ENCODE data around the gene MEX3D. TPM values are rescaled to one million over a fixed set of nuclear protein-coding genes. Genes with fewer than 3 reads are reported as not detected.

The MEX3D gene
- total RNA-seq, 2 donors from 2014 or later, result 6.7 to 8.2 TPM

DNA sequence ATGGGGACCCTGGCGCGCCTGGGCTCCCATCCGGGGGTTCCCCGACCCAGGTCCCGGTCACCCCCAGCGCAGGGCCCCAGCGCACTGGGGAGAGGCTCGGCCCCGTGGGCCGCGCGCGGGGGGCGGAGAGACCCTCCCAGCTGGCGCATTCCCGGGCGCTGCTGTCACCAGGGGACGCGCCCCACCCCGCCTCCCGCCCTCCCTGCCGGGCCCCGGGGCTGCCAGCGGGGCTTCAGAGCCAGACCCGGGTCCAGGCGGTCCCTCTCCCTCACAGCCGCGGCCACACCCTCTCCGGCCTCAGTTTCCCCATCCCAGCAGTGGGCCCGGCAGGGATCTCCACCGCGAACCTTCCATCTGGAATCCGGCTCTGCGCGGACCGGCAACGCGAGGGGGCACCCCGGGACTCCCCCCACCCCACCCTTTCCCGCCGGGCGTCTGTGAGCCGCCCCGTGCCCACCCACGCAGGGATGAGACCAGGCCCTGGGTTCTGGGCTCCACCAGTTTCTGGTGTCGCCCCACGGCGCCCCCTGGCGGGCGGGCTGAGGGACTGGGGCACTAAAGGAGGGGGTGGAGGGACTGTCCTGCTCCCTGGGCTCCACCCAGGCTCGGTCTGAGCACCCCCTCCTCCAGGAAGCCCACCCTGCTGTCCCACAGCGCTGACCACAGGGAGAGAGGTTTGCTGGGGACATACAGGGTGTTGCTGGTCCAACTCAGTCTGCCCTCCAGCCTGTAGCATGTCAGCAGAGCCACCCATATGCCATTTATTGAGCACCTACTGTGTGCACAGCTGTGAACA is 54.4 kb downstream of the MEX3D start:
- Mint-ChIP-seq H3K36me3 (ENCODE audit: low read depth) (no peaks in the 10 kb centered on the region), H3K4me1 (no peaks in the 10 kb centered on the region), H3K4me3 (peak overlapping the region; percentile 9), H3K27ac (no peak overlapping the region), H3K9me3 (no peaks in the 10 kb centered on the region), H3K27me3 (no peaks in the 10 kb centered on the region)
- ATAC-seq (replicated peaks), result peak; percentile 63

DNA sequence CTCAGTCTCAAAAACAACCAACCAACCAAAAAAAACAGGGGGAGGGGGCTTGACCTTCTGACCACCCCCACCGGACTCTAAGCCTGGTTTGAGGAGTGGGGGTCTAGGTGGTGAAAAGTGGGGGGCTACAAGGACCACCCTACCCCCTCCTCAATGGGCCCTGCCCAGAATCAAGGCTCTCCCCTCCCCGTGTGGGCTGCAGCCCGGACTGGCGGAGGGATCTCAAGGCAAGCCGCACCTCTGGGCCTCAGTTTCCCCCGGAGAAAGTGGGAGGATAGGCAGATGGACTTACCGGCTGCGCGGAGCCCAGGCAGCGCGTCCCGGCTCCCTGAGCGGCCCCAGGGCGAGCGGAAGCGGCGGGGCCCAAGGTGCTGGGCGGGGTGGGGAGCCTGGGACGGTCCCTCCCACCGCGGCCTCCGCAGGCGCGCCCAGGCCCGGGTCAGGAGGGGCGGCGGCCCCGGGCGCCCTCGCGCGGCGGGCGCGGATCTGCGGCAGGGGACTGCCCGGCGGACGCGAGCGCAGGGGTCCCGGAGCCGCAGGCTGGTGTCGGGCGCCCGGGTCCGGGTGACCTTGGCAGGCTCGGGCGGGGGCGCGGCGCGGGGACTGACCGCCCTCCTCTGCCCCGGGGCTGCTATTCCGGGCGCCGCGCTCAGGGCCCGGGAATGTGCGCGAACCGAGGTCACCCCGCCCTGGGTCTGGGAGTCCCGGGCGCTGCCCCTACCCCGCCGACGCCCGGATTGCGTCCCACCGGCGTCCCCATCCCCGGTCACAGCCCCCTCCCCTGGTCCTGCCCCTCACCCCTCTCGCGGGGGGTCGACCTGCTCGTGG is 55.2 kb downstream of the MEX3D start, which contains the start of gene ADAMTSL5:
Gene ADAMTSL5 (minus strand): TSS at position 349 of the 828 bp plus-strand sequence. CDS start 2,076 bp downstream, outside the sequence.
- H3K27me3 Mint-ChIP-seq, result no peaks in the 10 kb centered on the region
- peak; percentile 94 for ATAC-seq (replicated peaks)
- H3K36me3 Mint-ChIP-seq (ENCODE audit: low read depth), result no peaks in the 10 kb centered on the region
- H3K27ac Mint-ChIP-seq, result peak within 1 kb of the TSS; percentile 69
- peak within 1 kb of the TSS; percentile 74 for H3K4me3 Mint-ChIP-seq
- H3K9me3 Mint-ChIP-seq, result no peaks in the 10 kb centered on the region
- H3K4me1 Mint-ChIP-seq, result no peaks in the 10 kb centered on the region

DNA sequence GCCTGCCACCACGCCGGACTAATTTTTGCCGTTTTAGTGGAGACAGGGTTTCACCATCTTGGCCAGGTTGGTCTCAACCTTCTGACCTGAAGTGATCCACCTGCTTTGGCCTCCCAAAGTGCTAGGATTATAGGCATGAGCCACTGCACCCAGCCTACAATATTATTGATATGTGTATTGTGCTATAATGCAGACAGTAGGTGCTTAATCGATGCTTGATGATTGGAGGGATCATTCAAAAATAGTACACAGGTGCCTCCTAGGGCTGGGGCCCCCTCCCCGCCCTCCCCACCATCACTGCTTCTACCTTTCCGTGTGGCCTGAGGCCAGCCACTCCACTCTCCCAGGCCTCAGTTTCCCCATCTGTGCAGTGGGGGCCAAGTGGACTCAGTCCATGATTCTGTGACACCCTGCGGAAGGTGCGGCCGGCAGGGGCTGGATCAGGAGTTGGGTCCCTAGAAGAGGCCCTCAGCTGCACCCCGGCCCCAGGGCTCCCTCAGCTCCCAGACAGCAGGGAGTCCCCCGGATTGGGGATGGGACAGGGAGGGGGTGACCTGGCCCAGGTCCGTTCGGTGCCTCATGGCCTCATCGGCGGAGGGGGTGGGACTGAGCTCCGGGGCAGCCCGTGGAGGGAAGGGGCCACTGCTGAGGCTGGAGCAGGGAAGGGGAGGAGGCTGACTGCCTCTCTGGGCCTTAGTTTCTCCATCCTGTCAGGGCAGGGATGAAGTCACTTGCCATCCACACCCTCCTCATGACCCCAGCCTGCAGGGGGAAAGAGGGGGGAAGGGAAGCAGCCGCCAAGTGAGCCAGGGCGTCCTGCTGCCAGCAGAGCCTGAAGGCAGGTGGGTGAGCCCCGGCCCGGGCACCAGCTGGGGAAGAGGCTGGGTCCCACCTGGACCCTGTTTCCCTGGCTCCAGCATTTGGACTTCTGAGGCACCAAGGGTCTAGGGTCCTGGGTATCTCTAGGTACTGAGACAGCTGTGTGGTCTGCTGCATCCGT is 56.5 kb downstream of the MEX3D start:
- Mint-ChIP-seq H3K27me3 (no peaks in the 10 kb centered on the region), H3K4me1 (no peaks in the 10 kb centered on the region), H3K36me3 (ENCODE audit: low read depth) (no peaks in the 10 kb centered on the region), H3K4me3 (peak overlapping the region; percentile 74), H3K27ac (no peak overlapping the region), H3K9me3 (no peaks in the 10 kb centered on the region)
- no peak for ATAC-seq (replicated peaks)

DNA sequence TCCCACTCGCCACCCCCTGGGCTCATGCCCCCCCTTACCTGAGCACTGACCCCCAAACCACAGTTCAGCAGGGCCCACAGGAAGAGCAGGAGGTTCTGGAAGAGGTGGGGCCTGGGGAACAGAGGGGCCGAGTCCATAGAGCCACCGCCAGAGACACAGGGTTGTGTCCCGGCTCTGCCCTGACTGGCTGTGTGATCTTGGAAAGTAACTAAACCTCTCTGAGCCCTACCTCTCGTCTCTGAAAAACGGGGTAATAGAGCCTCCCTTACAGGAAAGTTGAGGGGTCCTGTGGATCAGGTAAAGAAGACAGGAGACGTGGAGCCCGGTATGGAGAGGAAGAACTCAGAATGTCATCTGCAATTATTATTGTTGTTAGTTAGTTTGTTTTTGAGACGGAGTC is 57.3 kb downstream of the MEX3D start:
- H3K4me3 Mint-ChIP-seq, result no peak overlapping the region
- H3K27me3 Mint-ChIP-seq, result no peaks in the 10 kb centered on the region
- H3K36me3 Mint-ChIP-seq (ENCODE audit: low read depth), result no peaks in the 10 kb centered on the region
- no peaks in the 10 kb centered on the region for H3K9me3 Mint-ChIP-seq
- ATAC-seq (replicated peaks), result no peak
- no peak overlapping the region for H3K27ac Mint-ChIP-seq
- H3K4me1 Mint-ChIP-seq, result peaks cover 4% of the 10 kb centered on the region

DNA sequence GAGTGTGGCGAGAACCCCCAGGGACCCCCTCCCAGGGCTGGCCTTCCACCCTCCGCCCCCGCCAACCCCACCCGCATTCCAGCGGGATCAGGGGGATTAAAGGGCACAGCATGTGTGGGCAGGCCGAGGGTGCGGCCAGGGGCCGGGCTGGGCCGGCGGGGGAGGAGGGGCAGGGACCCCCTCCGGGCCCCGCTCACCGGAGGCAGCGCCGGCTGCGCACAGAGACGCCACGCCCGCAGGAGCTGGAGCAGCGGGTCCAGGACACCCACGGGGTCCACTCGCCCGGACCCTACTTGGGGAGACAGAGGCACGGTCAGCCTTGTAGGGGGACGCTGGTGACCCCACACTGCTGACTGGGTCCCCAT is 57.7 kb downstream of the MEX3D start:
- no peak overlapping the region for H3K4me3 Mint-ChIP-seq
- H3K27me3 Mint-ChIP-seq, result no peaks in the 10 kb centered on the region
- ATAC-seq (replicated peaks), result no peak
- H3K9me3 Mint-ChIP-seq, result no peaks in the 10 kb centered on the region
- H3K4me1 Mint-ChIP-seq, result peaks cover 4% of the 10 kb centered on the region
- no peaks in the 10 kb centered on the region for H3K36me3 Mint-ChIP-seq (ENCODE audit: low read depth)
- no peak overlapping the region for H3K27ac Mint-ChIP-seq

DNA sequence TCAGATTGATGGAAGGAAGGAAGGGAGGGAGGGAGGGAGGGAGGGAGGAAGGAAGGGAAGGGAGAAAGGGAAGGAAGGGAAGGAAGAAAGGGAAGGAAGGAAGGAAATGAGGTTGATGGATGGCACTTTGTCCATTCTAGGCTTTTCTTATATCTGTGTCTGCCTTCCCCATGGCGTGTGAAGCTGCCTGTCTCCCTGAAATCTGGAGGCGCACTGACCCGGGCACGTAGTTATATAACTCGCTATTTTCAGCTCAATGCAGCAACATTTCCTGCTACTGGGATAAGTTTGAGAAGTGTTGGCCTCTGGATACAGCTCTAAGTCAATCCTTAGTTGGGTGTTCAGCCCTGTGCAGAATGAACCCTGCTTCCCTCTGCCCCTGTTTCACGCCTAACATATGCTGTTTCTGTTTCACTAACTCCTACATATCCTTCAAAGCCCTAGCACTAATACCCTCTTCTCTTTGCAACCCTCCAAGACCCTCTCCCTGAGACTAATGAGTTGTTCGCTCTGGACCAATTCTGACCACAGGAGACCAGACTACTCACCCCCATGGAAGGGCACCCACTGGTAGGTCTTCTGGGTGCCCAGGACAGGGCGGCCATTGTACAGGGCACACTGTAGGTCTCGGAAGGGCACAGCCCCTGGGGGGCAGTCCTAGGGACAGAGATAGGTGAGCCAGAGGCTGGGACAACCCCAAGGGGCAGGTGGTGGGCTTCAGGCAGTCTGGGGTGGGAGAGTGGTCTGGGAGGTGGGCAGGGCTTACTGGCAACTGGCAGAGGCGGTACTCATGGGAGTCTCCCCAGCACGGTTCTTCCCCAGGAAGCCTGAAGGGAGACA is 58.3 kb downstream of the MEX3D start:
- Mint-ChIP-seq H3K9me3 (no peaks in the 10 kb centered on the region), H3K27ac (no peak overlapping the region), H3K4me1 (peaks cover 4% of the 10 kb centered on the region), H3K36me3 (ENCODE audit: low read depth) (no peaks in the 10 kb centered on the region), H3K4me3 (no peak overlapping the region), H3K27me3 (no peaks in the 10 kb centered on the region)
- no peak for ATAC-seq (replicated peaks)

DNA sequence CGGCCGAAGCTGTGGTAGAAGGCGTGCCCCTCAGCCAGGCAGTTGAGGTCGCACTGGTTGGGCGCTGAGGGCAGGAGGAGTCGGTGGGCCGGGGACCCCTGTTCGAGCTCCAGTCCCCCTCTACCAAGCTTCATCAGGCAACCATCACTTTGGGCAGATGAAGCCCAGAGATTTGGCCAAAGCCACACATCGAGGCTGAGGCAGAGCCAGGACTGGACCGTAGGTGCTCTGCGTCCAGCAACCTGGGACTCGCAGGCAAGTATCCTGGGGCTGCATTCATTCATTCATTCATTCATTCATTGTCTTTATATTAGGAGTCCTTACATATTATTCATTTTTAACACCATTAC is 59.6 kb downstream of the MEX3D start:
- H3K4me1 Mint-ChIP-seq, result peaks cover 4% of the 10 kb centered on the region
- H3K4me3 Mint-ChIP-seq, result peak overlapping the region; percentile 33
- no peak for ATAC-seq (replicated peaks)
- no peaks in the 10 kb centered on the region for H3K36me3 Mint-ChIP-seq (ENCODE audit: low read depth)
- H3K27ac Mint-ChIP-seq, result no peak overlapping the region
- H3K27me3 Mint-ChIP-seq, result no peaks in the 10 kb centered on the region
- no peaks in the 10 kb centered on the region for H3K9me3 Mint-ChIP-seq

DNA sequence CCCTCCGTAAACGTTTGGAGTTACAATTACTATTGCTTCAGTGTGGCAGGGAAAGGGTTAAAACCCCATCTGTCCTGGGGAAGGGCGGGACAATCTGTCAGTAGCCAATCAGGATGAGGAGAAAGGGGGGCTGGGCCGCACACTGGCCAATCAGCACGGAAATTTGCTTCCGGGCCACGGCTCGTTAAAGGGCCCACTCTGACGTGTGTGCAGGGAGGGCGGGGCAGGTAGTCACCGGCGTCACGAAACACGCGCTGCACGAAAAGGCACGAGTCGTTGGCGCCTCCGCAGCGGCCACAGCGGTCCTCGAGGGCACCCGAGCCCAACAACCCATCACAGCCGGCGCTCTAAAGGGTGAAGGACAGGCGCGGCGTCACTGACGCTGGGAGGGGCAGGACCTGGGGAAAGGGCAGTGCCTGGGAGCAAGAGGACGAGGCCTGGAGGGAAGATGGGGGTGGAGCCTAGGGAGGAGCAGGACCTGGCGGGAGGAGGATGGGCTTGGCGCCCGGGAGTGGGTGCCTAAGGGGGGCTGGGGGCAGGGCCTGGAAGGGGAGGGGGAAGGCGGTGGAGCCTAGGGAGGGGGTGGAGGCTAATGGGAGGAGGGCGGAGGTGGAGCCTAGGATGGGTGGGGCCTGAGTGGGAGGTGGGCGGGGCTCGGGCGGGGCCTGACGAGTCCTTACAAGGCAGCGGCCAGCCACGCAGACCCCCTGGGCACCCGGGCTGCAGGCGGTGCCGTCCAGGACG is 60.2 kb downstream of the MEX3D start:
- Mint-ChIP-seq H3K4me3 (peak overlapping the region; percentile 82), H3K36me3 (ENCODE audit: low read depth) (no peaks in the 10 kb centered on the region), H3K9me3 (no peaks in the 10 kb centered on the region), H3K27ac (peak overlapping the region; percentile 79), H3K27me3 (no peaks in the 10 kb centered on the region), H3K4me1 (peaks cover 4% of the 10 kb centered on the region)
- ATAC-seq (replicated peaks), result peak; percentile 94

DNA sequence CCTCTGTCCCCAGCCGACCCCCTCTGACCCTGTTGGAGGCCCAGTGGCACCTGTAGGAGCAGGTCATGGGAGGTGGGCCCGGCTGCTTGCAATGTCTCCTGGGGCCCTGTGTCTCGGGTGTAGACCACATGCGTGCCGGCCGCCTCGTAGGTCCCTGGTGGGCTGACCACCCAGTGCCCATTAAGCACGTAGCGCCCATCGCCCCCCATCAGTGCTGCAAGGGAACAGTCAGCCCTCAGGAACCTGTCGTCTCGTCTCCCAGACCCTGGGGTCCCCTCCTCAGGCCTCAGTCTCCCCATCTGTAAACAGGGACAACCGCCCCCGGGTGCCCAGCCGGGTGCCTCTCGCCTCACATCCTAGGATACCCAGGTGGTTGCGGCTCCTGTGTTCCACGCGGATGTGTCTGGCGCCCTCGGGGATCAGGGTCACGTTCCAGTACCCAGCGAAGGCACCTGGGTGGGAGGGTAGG is 60.9 kb downstream of the MEX3D start:
- Mint-ChIP-seq H3K27me3 (no peaks in the 10 kb centered on the region), H3K4me1 (peaks cover 4% of the 10 kb centered on the region), H3K9me3 (no peaks in the 10 kb centered on the region), H3K4me3 (peak overlapping the region; percentile 82), H3K36me3 (ENCODE audit: low read depth) (no peaks in the 10 kb centered on the region), H3K27ac (peak overlapping the region; percentile 79)
- ATAC-seq (replicated peaks), result no peak

DNA sequence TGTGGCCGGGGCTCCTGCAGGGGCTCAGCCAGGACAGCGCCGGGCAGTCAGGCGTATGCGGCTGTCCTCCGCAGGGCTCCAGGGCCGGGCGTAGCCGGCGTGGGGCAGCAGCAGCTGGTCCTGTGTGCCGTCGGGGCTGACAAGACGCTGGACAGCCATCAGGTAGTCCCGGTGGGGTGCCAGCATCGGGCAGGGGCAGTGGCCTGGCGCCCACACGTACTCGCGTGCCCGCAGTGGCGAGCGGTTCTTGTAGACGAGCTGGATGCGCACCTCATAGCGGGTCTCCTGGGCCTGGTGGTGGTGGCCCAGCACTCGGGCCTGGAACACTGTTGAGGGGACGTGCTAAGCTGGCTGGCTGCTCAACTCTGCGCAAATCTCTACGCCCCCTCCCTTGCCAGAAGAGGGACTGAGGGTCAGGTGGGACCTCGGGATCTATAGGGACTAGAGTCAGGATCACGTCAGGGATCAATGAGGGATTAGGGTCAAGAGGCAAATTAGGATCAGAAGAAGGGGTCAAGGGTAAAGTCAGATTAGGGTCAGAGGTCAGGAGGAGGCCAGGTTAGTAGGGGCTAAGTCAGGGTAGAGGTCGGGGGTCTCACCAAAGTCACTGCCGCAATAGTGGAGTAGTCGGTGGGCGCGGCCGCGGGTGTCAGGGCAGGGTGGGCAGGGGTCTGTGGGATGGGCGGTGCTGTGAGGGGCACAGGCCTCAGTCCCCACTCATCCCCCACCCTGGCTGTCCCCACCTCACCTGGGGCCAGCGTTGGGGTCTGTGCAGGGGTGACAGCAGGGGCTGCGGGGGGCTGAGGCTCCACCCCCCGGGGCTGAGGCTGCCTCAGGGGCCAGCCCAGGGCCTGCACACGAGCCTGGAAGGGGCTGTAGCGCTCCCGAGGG is 61.9 kb downstream of the MEX3D start:
- Mint-ChIP-seq H3K4me3 (no peak overlapping the region), H3K27ac (no peak overlapping the region), H3K36me3 (ENCODE audit: low read depth) (no peaks in the 10 kb centered on the region), H3K4me1 (peaks cover 4% of the 10 kb centered on the region), H3K9me3 (no peaks in the 10 kb centered on the region), H3K27me3 (no peaks in the 10 kb centered on the region)
- ATAC-seq (replicated peaks), result no peak

DNA sequence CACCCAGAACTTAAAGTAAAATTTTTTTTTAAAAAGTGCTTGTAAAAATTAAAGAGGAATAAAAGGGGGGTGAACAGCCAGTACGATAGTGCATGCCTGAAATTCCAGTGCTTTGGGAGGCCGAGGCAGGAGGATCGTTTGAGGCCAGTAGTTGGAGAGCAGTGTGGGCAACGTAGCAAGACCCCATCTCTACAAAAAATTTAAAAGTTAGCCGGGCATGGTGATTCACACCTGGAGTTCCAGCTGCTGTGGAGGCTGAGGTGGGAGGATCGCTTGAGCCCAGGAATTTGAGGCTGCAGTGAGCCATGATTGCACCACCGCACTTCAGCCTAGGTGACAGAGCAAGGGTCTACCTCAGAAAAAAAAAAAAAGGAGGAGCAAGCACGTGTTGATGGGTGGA is 63.1 kb downstream of the MEX3D start:
- Mint-ChIP-seq H3K9me3 (no peaks in the 10 kb centered on the region), H3K27ac (no peak overlapping the region), H3K4me1 (peaks cover 4% of the 10 kb centered on the region), H3K4me3 (no peak overlapping the region), H3K36me3 (ENCODE audit: low read depth) (no peaks in the 10 kb centered on the region), H3K27me3 (no peaks in the 10 kb centered on the region)
- ATAC-seq (replicated peaks), result no peak
